SK-N-SH treated with all-trans-retinoic acid at 6 μM for 48 hours (cell line): ENCODE measurements around the gene POT1.

Experiments
- ATAC-seq: fragments of 200-7000 bp; cut with Tn5 transposase; 3 replicates; pipeline ENCODE4 v1.9.1; 2020; ENCODE audit warnings: mild to moderate bottlenecking, moderate library complexity
- ARNTL ChIP-seq: fragments of 450-650 bp; formaldehyde crosslinking; IDR thresholded peaks from 2 replicates; pipeline ENCODE4 v1.5.0; 2020; ENCODE audit warnings: low read depth, mild to moderate bottlenecking, moderate library complexity, borderline replicate concordance
- BACH2 ChIP-seq: fragments of 250-450 bp; sonication (Bioruptor Pico); IDR thresholded peaks from 2 replicates; pipeline ENCODE4 v1.9.0; 2021; ENCODE audit warnings: mild to moderate bottlenecking, borderline replicate concordance
- CREB5 ChIP-seq: fragments of 250-450 bp; sonication (Bioruptor Pico); IDR thresholded peaks from 2 replicates; pipeline ENCODE4 v1.5.1; 2020; ENCODE audit warnings: low read depth, mild to moderate bottlenecking, moderate library complexity
- CSDC2 ChIP-seq: fragments of 250-450 bp; sonication (Bioruptor Pico); IDR thresholded peaks from 2 replicates; pipeline ENCODE4 v1.5.0; 2020; ENCODE audit warnings: mild to moderate bottlenecking, moderate library complexity
- ESRRG ChIP-seq: fragments of 250-450 bp; sonication (Bioruptor Pico); IDR thresholded peaks from 2 replicates; pipeline ENCODE4 v1.6.1; 2021; ENCODE audit warnings: mild to moderate bottlenecking
- GLIS3 ChIP-seq: fragments of 250-450 bp; sonication (Bioruptor Pico); IDR thresholded peaks from 2 replicates; pipeline ENCODE4 v1.5.0; 2020; ENCODE audit warnings: mild to moderate bottlenecking, moderate library complexity
- ISL1 ChIP-seq: fragments of 250-450 bp; sonication (Bioruptor Pico); IDR thresholded peaks from 2 replicates; pipeline ENCODE4 v2.1.2; 2022; ENCODE audit warnings: mild to moderate bottlenecking, moderate library complexity
- OSR1 ChIP-seq: fragments of 250-450 bp; sonication (Bioruptor Pico); IDR thresholded peaks from 2 replicates; pipeline ENCODE4 v1.8.0; 2022; ENCODE audit warnings: moderate library complexity, mild to moderate bottlenecking, inconsistent platforms
- PPARA ChIP-seq: fragments of 250-450 bp; sonication (Bioruptor Pico); IDR thresholded peaks from 2 replicates; pipeline ENCODE4 v1.5.0; 2020; ENCODE audit warnings: mild to moderate bottlenecking, borderline replicate concordance
- RARB ChIP-seq: fragments of 250-450 bp; sonication (Bioruptor Pico); IDR thresholded peaks from 2 replicates; pipeline ENCODE4 v1.8.0; 2021; ENCODE audit warnings: mild to moderate bottlenecking, moderate library complexity
- SNAI2 ChIP-seq: fragments of 250-450 bp; sonication (Bioruptor Pico); IDR thresholded peaks from 2 replicates; pipeline ENCODE4 v1.5.0; 2020; ENCODE audit warnings: mild to moderate bottlenecking, moderate library complexity
- TCF4 ChIP-seq: fragments of 250-450 bp; sonication (Bioruptor Pico); IDR thresholded peaks from 2 replicates; pipeline ENCODE4 v1.8.0; 2021; ENCODE audit warnings: mild to moderate bottlenecking, moderate library complexity, borderline replicate concordance
- TOX ChIP-seq: fragments of 250-450 bp; sonication (Bioruptor Pico); IDR thresholded peaks from 2 replicates; pipeline ENCODE4 v1.8.0; 2021; ENCODE audit warnings: mild to moderate bottlenecking, moderate library complexity, borderline replicate concordance
- ZC3H10 ChIP-seq: fragments of 250-450 bp; sonication (Bioruptor Pico); IDR thresholded peaks from 2 replicates; pipeline ENCODE4 v1.5.1; 2021; ENCODE audit warnings: mild to moderate bottlenecking, moderate library complexity
- ZFP3 ChIP-seq: fragments of 250-450 bp; sonication (Bioruptor Pico); IDR thresholded peaks from 2 replicates; pipeline ENCODE4 v1.5.0; 2020; ENCODE audit warnings: mild to moderate bottlenecking, moderate library complexity
- ZFP30 ChIP-seq: fragments of 450-650 bp; formaldehyde crosslinking; IDR thresholded peaks from 2 replicates; pipeline ENCODE4 v1.5.0; 2022; ENCODE audit warnings: mild to moderate bottlenecking, moderate library complexity
- ZNF565 ChIP-seq: fragments of 450-650 bp; formaldehyde crosslinking; conservative IDR thresholded peaks from 2 replicates; pipeline ENCODE4 v1.5.0; 2020; ENCODE audit warnings: low read depth, mild to moderate bottlenecking, moderate library complexity
- ZNF70 ChIP-seq: fragments of 450-650 bp; formaldehyde crosslinking; IDR thresholded peaks from 2 replicates; pipeline ENCODE4 v1.5.0; 2020; ENCODE audit warnings: mild to moderate bottlenecking, moderate library complexity
- ZNF8 ChIP-seq: fragments of 450-650 bp; formaldehyde crosslinking; IDR thresholded peaks from 2 replicates; pipeline ENCODE4 v1.5.0; 2020; ENCODE audit warnings: mild to moderate bottlenecking, moderate library complexity
- TF ChIP-seq, protein P1 (sequence below): fragments of 250-450 bp; sonication (Bioruptor Pico); IDR thresholded peaks from 2 replicates; pipeline ENCODE4 v1.5.1; 2021; ENCODE audit warnings: mild to moderate bottlenecking, moderate library complexity
- TF ChIP-seq, protein P2 (sequence below): fragments of 250-450 bp; sonication (Bioruptor Pico); IDR thresholded peaks from 2 replicates; pipeline ENCODE4 v1.5.0; 2020; ENCODE audit warnings: mild to moderate bottlenecking, moderate library complexity
- TF ChIP-seq, protein P3 (sequence below): fragments of 250-450 bp; sonication (Bioruptor Pico); IDR thresholded peaks from 2 replicates; pipeline ENCODE4 v1.8.0; 2020; ENCODE audit warnings: mild to moderate bottlenecking, moderate library complexity, borderline replicate concordance
- TF ChIP-seq, protein P4 (sequence below): fragments of 250-450 bp; sonication (Bioruptor Pico); IDR thresholded peaks from 2 replicates; pipeline ENCODE4 v1.8.0; 2021; ENCODE audit warnings: low read depth, mild to moderate bottlenecking, moderate library complexity, borderline replicate concordance

POT1 gene

DNA sequence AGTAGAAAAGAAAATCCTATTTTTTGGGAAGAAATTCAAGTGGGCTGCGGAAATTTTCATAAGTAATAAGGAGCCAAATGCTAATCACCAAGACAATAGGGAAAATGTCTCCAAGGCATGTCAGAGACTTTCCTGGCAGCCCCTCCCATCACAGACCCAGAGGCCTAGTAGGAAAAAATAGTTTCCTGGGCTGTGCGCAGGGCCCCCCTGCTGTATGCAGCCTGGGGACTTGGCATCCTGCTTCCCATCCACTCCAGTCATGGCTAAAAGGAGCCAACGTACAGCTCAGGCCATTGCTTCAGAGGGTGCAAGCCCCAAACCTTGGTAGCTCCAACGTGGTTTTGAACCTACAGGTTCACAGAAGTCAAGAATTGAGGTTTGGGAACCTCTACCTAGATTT, 12.8 kb upstream of the POT1 start:
- TF ChIP-seq RARB (CRISPR knock-in tag) (no peak), OSR1 (CRISPR knock-in tag) (no peak), CREB5 (no peak), ZNF70 (no peak), BACH2 (no peak), CSDC2 (CRISPR knock-in tag) (no peak), ZFP3 (CRISPR knock-in tag) (no peak)
- no peak for ATAC-seq

DNA sequence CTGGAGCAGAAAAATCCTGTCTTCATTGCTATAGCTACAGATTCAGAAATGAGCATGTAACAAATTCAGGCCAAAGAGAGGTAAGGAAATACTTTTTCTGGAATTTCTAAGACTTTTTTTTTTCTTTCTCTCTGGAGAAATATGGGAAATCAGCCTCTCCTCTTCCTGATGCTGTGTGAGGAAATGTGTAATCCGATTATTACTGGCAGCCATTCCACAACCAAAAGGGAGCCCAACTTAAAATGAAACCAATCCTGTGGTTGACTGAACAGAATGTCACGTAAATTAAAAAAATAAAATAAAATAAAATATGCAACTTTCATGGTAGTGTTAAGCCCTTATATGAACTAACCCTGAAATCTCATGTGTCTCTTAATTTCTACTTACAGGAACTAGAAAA, 10.7 kb upstream of the POT1 start:
- TF ChIP-seq OSR1 (CRISPR knock-in tag) (no peak), RARB (CRISPR knock-in tag) (no peak), ZC3H10 (CRISPR knock-in tag) (no peak), GLIS3 (CRISPR knock-in tag) (no peak), ZFP3 (CRISPR knock-in tag) (no peak), CREB5 (no peak), SNAI2 (CRISPR knock-in tag) (no peak), ZNF70 (no peak), PPARA (CRISPR knock-in tag) (no peak), CSDC2 (CRISPR knock-in tag) (no peak)
- TF ChIP-seq, protein P1, sequence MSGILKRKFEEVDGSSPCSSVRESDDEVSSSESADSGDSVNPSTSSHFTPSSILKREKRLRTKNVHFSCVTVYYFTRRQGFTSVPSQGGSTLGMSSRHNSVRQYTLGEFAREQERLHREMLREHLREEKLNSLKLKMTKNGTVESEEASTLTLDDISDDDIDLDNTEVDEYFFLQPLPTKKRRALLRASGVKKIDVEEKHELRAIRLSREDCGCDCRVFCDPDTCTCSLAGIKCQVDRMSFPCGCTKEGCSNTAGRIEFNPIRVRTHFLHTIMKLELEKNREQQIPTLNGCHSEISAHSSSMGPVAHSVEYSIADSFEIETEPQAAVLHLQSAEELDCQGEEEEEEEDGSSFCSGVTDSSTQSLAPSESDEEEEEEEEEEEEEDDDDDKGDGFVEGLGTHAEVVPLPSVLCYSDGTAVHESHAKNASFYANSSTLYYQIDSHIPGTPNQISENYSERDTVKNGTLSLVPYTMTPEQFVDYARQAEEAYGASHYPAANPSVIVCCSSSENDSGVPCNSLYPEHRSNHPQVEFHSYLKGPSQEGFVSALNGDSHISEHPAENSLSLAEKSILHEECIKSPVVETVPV (CRISPR knock-in tag): no peak
- ATAC-seq: no peak

GRCh38 chr7:124938128-124938527, 8.5 kb upstream of the POT1 start:
- no peak for TF ChIP-seq TOX (CRISPR knock-in tag)
- no peak for TF ChIP-seq TCF4
- no peak for TF ChIP-seq ESRRG (CRISPR knock-in tag)
- TF ChIP-seq PPARA (CRISPR knock-in tag): no peak
- no peak for TF ChIP-seq ZNF8 (CRISPR knock-in tag)
- TF ChIP-seq, protein P2, sequence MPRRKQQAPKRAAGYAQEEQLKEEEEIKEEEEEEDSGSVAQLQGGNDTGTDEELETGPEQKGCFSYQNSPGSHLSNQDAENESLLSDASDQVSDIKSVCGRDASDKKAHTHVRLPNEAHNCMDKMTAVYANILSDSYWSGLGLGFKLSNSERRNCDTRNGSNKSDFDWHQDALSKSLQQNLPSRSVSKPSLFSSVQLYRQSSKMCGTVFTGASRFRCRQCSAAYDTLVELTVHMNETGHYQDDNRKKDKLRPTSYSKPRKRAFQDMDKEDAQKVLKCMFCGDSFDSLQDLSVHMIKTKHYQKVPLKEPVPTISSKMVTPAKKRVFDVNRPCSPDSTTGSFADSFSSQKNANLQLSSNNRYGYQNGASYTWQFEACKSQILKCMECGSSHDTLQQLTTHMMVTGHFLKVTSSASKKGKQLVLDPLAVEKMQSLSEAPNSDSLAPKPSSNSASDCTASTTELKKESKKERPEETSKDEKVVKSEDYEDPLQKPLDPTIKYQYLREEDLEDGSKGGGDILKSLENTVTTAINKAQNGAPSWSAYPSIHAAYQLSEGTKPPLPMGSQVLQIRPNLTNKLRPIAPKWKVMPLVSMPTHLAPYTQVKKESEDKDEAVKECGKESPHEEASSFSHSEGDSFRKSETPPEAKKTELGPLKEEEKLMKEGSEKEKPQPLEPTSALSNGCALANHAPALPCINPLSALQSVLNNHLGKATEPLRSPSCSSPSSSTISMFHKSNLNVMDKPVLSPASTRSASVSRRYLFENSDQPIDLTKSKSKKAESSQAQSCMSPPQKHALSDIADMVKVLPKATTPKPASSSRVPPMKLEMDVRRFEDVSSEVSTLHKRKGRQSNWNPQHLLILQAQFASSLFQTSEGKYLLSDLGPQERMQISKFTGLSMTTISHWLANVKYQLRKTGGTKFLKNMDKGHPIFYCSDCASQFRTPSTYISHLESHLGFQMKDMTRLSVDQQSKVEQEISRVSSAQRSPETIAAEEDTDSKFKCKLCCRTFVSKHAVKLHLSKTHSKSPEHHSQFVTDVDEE (CRISPR knock-in tag): no peak
- TF ChIP-seq OSR1 (CRISPR knock-in tag): no peak
- TF ChIP-seq ZFP30 (CRISPR knock-in tag): no peak
- no peak for TF ChIP-seq BACH2
- no peak for TF ChIP-seq RARB (CRISPR knock-in tag)
- no peak for TF ChIP-seq ZNF565
- TF ChIP-seq ISL1: no peak
- TF ChIP-seq ZC3H10 (CRISPR knock-in tag): no peak
- TF ChIP-seq ZNF70: no peak
- TF ChIP-seq, protein P1 (CRISPR knock-in tag): no peak
- no peak for ATAC-seq

DNA sequence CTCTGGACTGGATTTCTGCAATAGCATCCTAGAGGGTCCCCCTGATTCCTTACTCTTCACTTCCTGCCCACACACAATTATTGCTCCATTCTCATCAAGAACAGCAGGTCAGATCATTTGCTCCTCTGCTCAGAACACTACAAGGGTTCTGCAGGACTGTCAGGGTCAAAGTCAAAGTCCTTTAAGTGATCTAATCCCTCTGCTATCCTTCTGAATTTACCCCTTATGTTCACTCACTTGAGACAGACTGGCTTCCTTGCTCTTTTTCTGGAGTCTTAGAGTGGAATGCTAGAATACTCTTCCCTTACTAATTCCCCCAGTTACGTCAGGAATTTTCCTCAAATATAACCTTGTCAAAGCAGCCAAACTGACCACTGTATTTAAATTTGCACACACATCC, 7.5 kb upstream of the POT1 start:
- no peak for ATAC-seq
- TF ChIP-seq SNAI2 (CRISPR knock-in tag): no peak
- no peak for TF ChIP-seq RARB (CRISPR knock-in tag)
- TF ChIP-seq, protein P3, sequence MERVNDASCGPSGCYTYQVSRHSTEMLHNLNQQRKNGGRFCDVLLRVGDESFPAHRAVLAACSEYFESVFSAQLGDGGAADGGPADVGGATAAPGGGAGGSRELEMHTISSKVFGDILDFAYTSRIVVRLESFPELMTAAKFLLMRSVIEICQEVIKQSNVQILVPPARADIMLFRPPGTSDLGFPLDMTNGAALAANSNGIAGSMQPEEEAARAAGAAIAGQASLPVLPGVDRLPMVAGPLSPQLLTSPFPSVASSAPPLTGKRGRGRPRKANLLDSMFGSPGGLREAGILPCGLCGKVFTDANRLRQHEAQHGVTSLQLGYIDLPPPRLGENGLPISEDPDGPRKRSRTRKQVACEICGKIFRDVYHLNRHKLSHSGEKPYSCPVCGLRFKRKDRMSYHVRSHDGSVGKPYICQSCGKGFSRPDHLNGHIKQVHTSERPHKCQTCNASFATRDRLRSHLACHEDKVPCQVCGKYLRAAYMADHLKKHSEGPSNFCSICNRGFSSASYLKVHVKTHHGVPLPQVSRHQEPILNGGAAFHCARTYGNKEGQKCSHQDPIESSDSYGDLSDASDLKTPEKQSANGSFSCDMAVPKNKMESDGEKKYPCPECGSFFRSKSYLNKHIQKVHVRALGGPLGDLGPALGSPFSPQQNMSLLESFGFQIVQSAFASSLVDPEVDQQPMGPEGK (CRISPR knock-in tag): no peak
- TF ChIP-seq CREB5: no peak
- TF ChIP-seq ZNF70: no peak
- no peak for TF ChIP-seq TCF4
- no peak for TF ChIP-seq ZNF565
- TF ChIP-seq, protein P4, sequence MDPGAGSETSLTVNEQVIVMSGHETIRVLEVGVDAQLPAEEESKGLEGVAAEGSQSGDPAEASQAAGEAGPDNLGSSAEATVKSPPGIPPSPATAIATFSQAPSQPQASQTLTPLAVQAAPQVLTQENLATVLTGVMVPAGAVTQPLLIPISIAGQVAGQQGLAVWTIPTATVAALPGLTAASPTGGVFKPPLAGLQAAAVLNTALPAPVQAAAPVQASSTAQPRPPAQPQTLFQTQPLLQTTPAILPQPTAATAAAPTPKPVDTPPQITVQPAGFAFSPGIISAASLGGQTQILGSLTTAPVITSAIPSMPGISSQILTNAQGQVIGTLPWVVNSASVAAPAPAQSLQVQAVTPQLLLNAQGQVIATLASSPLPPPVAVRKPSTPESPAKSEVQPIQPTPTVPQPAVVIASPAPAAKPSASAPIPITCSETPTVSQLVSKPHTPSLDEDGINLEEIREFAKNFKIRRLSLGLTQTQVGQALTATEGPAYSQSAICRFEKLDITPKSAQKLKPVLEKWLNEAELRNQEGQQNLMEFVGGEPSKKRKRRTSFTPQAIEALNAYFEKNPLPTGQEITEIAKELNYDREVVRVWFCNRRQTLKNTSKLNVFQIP (CRISPR knock-in tag): no peak
- no peak for TF ChIP-seq GLIS3 (CRISPR knock-in tag)
- no peak for TF ChIP-seq ZFP3 (CRISPR knock-in tag)
- no peak for TF ChIP-seq ZC3H10 (CRISPR knock-in tag)
- no peak for TF ChIP-seq TOX (CRISPR knock-in tag)
- no peak for TF ChIP-seq ISL1
- no peak for TF ChIP-seq ARNTL
